ENCODE results near the gene SBK1.
A peak's percentile ranks its signal among the peaks of the same experiment; 100 is the strongest.
"Not testable (repeated sequence)": the region's sequence is repeated elsewhere in the genome, so short reads cannot be mapped to it uniquely, and the experiment has no call there.

The SBK1 gene

DNA sequence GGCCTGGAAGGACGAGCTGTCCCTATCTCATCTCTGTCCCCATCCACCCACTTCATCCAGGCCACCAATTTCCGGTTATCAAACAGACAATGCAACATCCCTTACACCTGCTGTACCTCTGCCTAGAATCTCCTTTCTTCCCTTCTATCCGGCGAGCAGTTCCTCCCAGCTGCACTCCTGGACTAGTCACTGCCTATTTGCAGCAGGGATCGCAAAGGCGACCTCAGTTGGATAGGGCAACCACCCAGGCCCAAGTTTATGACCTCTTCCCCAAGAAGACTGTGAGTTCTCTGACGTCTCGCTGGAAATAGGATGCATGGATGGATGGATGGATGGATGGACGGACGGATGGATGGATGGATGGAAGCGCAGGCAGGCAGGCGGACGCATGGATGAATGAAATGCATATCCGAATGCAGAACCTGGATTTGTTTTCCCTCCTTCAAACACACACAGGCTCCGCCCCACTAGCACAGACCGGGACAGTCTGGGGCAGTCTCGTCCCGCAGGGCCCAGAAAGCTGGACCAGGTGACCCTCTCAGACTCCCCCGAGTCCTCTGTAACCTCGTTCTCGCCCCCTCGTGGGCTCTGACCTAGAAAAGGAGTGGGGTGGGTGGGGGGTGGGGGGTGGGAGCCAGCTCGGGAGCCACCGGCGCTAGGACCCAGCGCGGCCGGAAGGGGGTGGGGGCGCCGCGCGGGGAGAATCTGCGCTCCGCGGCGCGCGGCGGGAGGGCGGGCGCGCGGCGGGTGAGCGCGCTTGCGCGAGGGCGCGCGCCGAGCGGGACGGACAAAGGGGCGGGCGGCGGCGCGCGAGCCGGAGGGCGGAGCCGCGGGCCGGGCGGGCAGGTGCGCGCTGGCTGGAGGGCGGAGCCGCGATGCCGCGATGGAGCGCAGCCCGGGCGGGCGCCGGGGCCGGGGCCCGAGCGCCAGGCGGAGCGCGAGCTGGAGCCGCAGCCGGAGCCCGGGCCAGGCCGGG, at the start of gene SBK1:
SBK1 (plus strand) TSS at position 875 of the 976 bp plus-strand sequence. CDS start 24,867 bp downstream, outside the sequence.
- DNase-seq (ENCODE audit: low read depth, low spot score), result no peak

DNA sequence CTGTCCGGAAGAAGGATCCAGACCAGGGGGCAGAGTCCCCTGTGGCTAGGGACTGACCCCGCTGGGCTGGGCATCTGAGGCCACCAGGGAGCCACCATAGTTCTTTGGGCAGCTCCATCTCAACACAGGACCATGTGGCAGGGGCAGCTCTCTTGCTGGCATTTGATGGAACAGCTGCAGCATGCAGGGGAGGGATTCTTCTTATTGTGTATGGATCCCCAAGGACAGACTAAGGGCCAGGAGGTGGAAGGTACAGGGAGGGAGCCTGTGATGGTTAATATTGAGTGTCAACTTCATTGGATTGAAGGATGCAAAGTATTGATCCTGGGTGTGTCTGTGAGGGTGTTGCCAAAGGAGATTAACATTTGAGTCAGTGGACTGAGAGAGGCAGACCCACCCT, 42.8 kb upstream of the SBK1 start:
- not testable (repeated sequence) for DNase-seq (ENCODE audit: low read depth, low spot score)

DNA sequence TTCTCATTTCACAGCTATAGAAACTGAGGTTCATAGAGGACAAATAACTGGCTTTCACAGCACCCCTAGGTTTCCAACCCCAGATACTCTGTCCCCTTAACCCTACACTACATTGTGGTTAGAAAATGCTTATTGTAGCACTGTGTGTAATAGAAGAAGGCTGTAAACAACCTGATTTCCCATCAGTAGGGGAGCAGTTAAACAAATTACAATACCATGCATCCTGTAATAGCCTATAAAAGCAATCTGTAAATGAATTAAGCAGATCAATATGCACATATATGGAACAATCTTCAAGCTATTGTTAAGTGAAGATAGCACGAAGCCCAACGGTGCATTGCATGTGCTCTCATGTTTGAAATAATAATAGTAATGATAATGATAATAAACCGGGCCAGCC, 41.3 kb upstream of the SBK1 start:
- no peak for DNase-seq (ENCODE audit: low read depth, low spot score)

- no peak for DNase-seq (ENCODE audit: low read depth, low spot score)
Measured at GRCh38 chr16:28254158-28254557, 38.2 kb upstream of the SBK1 start.

- DNase-seq (ENCODE audit: low read depth, low spot score), result no peak
Measured at GRCh38 chr16:28255838-28256237, 36.5 kb upstream of the SBK1 start.

- no peak for DNase-seq (ENCODE audit: low read depth, low spot score)
Measured at GRCh38 chr16:28257256-28257655, 35.1 kb upstream of the SBK1 start.

GRCh38 chr16:28258567-28258966, 33.8 kb upstream of the SBK1 start:
- no peak for DNase-seq (ENCODE audit: low read depth, low spot score)

DNA sequence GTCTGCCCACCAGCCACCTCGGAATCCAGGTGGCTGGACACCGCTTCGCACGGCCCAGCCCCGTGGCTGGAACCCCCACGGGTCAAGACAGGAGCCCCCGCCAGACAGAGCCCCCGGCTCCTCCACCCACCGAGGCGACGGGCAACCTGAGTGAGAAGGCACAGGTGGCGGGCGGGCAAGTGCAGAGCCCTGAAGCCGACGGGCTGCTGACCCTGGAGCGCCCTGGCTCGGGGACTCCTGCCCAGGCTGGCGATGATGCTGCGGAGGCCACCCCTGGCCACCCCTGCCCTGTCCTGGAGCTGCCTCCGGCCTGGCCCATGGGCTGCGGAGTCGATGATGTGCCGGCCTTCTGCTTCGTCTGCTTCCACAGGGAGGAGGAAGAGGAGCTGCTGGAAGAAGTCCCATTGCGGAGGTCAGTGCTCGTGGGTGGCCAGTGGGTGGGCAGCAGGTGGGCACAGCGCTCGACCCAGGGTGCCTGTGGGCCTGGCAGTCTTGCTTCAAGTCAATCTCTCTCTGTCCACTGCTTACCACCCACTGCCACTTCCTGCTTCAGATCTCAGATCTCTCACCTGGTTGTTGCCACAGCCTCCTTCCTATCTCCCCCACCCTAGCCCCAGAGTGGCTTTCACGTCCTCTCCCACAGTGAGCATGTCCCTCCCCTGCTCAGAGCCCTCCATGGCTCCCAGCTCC, 33.1 kb upstream of the SBK1 start:
- DNase-seq (ENCODE audit: low read depth, low spot score), result no peak

DNA sequence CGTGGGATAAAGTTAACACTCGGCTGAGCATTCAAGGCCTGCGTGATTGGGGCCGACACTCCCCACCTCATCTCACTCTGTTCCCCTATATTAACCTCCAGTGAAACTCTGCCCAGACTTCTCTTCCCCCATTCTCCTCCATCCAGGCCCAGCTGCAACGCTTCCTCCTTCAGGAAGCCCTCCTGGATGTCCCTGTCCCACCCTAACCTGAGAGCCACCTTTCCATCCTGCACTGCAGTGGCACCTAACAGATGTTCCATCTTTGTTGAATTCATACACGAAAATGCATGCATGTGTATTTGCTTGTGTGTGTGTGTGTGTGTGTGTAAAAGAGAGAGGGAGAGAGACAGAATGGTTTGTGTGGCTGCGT, 32.6 kb upstream of the SBK1 start:
- DNase-seq (ENCODE audit: low read depth, low spot score), result no peak

DNA sequence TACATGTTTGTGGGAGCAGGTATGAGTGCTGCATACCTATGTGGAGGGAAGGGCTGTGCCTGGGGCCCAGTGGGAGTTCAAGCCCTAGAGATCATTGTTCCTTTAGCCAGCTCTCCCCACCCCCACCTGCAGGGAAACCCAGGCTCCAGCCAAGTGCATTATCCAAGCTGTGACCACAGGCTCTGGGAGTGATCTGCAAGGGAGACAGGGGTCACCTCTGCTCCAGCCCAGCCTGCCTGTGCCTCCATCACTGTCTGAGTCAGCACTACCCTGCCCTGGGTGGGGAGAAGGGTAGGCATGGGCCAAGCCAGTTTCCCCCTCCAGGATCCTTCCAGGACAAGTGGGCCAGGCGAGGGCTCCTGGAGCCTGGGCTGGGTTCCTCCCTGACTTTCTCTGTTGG, 32.1 kb upstream of the SBK1 start:
- no peak for DNase-seq (ENCODE audit: low read depth, low spot score)

GRCh38 chr16:28261942-28262341, 30.4 kb upstream of the SBK1 start:
- DNase-seq (ENCODE audit: low read depth, low spot score), result no peak

DNA sequence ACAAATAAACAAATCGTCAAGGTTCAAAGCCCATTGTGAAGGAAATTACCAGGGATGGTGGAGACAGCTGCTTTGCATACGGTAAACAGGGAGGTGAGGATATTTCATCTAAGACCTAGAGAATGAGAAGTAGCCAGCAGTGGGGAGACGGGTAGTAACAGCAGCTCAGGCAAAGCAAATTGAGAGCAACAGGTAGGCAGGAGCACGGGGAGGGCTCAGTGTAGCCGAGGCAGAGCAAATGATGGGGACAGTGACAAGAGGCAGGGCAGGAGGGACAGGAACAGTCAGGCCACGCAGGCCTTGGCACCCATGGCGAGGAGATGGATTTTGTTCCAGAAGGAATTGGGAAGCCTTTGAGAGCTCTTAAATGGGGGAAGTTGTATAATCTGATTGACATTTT, 29.0 kb upstream of the SBK1 start:
- no peak for DNase-seq (ENCODE audit: low read depth, low spot score)

DNA sequence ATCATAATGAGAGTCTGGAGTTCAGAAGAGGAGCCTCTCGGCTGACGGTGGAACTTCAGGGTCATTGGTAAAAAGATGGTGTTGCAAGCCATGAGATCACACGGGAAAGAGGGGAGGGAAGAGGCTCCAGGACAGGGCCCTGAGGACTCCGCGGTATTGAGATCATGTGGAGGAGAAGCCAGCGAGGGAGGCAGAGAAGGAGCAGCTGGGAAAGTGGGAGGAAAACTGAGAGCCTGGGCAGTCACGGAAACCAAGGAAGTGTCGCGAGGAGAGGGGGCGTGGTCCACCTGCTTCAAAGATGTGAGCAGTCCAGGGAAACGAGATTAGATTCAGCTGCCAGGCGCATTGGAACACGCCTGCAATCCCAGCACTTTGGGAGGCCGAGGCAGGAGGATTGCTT, 27.7 kb upstream of the SBK1 start:
- no peak for DNase-seq (ENCODE audit: low read depth, low spot score)

DNA sequence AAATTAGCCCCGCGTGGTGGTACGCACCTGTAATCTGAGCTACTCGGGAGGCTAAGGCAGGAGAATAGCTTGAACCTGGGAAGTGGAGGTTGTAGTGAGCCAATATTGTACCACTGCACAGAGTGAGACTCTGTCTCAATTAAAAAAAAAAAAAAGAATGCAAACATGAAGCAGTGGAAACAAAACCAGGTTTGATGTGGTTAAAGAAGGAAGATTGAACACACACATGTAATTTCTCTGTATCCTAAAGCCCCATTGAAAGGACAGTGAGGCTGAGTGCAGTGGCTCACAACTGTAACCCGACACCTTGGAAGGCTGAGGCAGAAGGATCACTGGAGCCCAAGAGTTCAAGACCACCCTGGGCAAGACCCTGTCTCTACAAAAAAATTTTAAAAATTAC, 26.5 kb upstream of the SBK1 start:
- DNase-seq (ENCODE audit: low read depth, low spot score), result no peak

- no peak for DNase-seq (ENCODE audit: low read depth, low spot score)
Measured at GRCh38 chr16:28267356-28267755, 25.0 kb upstream of the SBK1 start.

DNA sequence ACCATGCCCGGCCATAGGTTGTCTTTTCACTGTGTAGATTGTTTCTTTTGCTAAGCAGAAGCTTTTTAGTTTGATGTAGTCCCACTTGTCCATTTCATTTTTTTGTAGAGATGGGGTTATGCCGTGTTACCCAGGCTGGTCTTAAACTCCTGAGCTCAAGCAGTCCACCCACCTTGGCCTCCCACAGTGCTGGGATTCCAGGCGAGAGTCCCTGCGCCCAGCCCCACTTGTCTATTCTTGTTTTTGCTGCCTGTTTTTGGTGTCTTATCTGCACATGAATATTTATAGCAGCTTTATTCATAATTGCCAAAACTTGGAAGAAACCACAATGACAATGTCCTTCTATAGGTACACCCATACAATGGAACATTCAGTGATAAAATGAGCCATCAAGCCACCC, 18.8 kb upstream of the SBK1 start:
- no peak for DNase-seq (ENCODE audit: low read depth, low spot score)

GRCh38 chr16:28274676-28275075, 17.6 kb upstream of the SBK1 start:
- no peak for DNase-seq (ENCODE audit: low read depth, low spot score)

DNA sequence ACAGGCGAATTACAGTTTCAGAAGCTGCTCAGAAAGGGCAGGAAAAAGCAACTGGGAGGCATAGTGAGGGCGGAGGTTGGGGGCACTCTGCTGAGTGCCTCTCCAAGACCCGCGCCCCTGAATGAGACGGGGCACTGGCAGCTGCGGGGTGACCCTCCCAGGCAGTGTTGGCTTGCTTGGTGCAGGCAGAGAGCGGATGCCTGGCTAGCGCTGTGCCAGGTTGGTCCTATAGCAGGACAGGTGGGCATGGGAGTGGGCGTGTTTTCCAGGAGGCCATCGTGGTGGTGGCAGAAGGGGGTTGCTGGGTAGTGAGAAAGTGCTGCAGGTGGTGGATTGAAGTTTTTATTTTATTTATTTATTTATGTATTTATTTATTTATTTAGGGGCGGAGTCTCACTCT, 16.0 kb upstream of the SBK1 start:
- no peak for DNase-seq (ENCODE audit: low read depth, low spot score)

DNA sequence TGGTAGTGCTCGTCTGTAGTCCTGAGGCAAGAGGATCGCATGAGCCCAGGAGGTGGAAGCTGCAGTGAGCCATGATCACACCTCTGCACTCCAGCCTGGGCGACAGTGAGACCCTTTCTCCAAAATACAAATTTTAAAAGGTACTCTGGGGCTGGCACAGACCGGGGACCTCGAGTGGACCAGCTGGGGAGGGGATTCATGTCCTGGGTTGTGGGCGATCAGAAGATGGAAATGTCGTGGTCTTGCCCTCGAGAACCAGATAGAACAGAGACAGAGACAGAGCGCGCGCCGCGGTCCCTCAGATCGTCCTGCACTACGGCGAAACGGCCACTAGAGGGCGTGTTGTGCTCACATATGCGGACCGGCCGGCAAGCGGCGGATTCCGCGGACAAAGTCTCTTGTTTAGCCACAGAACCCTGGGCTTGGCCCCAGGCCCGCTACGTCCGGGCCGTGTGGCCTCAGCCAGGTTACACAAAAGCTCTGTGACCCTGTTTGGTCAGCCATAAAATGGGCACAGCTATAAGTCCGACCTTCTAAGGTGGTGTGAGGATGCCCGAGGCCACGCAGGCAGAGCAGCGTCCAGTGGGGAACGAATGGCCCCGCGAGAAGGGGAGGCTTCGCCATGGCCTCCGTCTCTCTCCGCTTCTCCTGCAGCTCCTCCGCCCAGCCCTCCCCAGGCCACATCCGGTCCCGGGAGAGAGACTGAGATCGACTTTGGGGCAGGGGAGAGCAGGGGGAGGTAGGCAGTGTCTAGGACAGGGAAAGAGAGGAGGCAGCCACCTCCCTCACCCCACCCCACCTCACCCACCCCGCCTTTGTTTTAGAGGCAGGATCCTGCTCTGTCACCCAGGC, 14.6 kb upstream of the SBK1 start:
- DNase-seq (ENCODE audit: low read depth, low spot score), result peak; percentile 51

GRCh38 chr16:28279006-28279405, 13.3 kb upstream of the SBK1 start:
- no peak for DNase-seq (ENCODE audit: low read depth, low spot score)

- DNase-seq (ENCODE audit: low read depth, low spot score), result no peak
Measured at GRCh38 chr16:28280881-28281836, 11.2 kb upstream of the SBK1 start.
